ENCODE results near the gene MAD2L1BP.
"Not testable (repeated sequence)": the region's sequence is repeated elsewhere in the genome, so short reads cannot be mapped to it uniquely, and the experiment has no call there.

Gene MAD2L1BP

DNA sequence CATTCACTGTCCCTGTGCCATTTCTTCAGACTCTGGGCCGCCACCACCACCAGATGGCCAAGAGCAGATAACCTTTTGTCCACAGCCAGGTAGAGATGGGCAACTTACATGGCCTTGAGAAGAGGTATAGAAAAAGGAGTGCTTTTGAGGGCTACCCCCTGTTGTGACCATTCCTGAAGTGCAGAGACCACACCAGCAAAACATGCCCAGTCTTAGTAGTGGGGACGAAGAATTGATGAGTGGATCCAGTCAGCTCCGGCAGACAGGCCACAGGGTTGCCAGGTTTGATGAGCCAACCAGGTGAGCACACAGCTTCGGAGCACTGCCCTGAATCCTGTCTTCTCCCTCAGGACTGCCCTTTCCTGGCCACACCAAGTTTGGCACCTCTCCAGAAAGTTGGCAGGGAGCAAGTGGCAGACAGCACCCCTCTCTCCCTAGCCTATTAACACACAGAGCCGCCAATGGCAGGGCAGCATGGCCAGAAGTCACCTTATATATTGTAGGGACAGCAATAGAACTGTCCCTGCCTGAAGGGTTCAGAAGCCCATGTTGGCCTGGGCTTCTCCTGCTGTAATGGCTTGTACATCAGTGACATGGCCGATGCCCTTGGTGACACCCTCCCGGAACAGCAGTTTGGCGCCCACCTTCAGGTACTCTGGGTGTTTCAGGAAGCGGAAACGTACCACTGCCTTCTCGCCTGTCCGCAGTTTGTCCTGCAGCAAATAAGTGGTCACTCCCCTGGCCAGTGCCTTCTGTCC is 14.4 kb upstream of the MAD2L1BP start:
- no peak overlapping the region for H3K4me3 Mint-ChIP-seq
- no peaks in the 10 kb centered on the region for H3K27me3 Mint-ChIP-seq
- H3K9me3 Mint-ChIP-seq: no peaks in the 10 kb centered on the region
- H3K36me3 Mint-ChIP-seq: peaks cover 31% of the 10 kb centered on the region
- ATAC-seq (ENCODE audit: low read depth): no peak
- DNase-seq (ENCODE audit: low spot score in 2 of 2): no peak
- H3K27ac Mint-ChIP-seq: peak overlapping the region; percentile 74
- peaks cover 8% of the 10 kb centered on the region for H3K4me1 Mint-ChIP-seq

DNA sequence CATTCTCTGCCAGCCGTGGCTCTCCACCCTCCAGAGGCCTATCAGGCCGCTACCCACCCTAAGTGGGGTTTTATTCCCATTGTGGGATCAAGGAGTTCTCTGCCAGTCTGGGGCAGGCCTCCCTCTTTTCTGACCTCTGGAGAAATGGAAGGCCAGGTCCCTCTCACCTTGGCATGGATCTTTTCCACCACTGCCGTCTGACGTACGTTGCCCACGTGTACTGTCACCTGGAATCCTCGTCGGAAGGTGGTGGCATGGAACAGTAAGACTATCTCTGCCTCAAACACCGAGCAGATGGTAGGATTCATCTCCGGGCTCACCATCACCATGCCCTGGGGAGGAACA is 13.8 kb upstream of the MAD2L1BP start:
- H3K36me3 Mint-ChIP-seq: peaks cover 33% of the 10 kb centered on the region
- H3K27ac Mint-ChIP-seq: no peak overlapping the region
- no peaks in the 10 kb centered on the region for H3K9me3 Mint-ChIP-seq
- no peak for DNase-seq (ENCODE audit: low spot score in 2 of 2)
- peaks cover 13% of the 10 kb centered on the region for H3K4me1 Mint-ChIP-seq
- H3K27me3 Mint-ChIP-seq: no peaks in the 10 kb centered on the region
- ATAC-seq (ENCODE audit: low read depth): no peak
- H3K4me3 Mint-ChIP-seq: no peak overlapping the region

DNA sequence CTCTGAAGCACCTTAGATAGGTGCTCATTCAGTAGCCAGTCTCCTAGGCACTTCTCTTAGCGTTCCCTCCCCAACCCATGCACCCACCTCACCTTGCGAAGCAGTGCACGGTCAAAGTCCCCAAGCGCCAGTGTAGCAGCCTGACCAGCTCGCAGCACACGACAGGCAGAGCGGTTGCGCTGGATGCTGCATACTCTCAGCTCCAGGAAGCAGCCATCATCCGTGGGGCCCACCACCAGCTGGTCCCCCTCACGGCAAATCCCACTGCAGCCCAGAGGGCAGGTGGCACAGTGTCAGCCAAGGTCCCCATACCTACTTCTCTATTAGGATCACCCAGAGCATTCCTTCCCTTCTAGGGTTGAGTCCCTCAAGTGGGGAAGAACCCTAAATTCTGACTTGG is 13.1 kb upstream of the MAD2L1BP start:
- ATAC-seq (ENCODE audit: low read depth): no peak
- no peaks in the 10 kb centered on the region for H3K9me3 Mint-ChIP-seq

DNA sequence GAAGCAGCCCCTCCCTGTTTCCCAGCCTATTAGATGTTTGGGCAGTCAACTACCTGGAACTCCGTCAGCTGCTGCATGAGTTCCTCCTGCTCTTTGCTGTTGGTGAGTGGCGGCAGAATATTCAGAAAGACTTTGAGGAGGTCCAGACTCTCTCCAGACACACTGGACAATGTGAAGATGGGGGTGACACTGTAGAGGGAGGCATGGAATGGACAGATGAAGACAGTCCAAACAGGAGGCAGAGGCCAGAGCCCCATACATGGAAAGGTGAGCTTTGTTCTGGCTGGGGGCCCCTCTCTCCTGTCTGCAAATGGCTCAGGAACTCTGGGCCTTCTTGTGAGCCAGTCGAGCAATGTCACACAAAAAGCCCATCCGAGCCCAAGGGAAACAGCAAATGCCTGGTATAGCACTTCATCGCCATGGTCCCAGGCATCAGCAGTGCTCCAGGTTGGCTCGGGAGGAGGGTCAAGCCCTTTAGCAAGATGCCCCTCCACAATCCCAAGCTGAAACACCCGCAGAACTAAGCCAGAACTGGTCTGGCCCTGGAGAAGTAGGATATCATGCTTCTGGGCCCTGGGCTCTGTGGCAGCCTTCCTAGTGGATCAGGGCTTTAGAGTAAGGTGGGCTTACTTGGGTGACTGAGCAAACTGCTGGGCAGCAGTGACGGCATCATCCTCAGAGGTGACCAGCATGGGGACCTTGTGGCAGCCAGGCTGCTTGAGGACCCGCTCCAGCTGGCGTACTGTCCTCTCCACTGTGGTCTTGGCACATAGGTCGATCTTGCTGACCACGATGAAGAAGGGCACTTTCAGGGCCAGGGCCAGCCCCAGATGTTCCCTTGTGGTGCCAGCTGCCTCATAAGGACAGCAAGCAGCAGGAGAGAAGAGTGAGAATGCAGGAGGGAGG is 11.5 kb upstream of the MAD2L1BP start:
- no peak for ATAC-seq (ENCODE audit: low read depth)
- H3K9me3 Mint-ChIP-seq: no peaks in the 10 kb centered on the region
- H3K36me3 Mint-ChIP-seq: peaks cover 33% of the 10 kb centered on the region
- H3K27me3 Mint-ChIP-seq: no peaks in the 10 kb centered on the region
- no peak overlapping the region for H3K4me3 Mint-ChIP-seq
- no peak for DNase-seq (ENCODE audit: low spot score in 2 of 2)
- no peak overlapping the region for H3K27ac Mint-ChIP-seq
- H3K4me1 Mint-ChIP-seq: peaks cover 27% of the 10 kb centered on the region

More for the DNA sequence above, 13.1 kb upstream of the MAD2L1BP start:
- Mint-ChIP-seq H3K4me1 (peaks cover 20% of the 10 kb centered on the region), H3K36me3 (peaks cover 33% of the 10 kb centered on the region), H3K27ac (peak overlapping the region; percentile 60), H3K27me3 (no peaks in the 10 kb centered on the region), H3K4me3 (no peak overlapping the region)
- DNase-seq (ENCODE audit: low spot score in 2 of 2): no peak

DNA sequence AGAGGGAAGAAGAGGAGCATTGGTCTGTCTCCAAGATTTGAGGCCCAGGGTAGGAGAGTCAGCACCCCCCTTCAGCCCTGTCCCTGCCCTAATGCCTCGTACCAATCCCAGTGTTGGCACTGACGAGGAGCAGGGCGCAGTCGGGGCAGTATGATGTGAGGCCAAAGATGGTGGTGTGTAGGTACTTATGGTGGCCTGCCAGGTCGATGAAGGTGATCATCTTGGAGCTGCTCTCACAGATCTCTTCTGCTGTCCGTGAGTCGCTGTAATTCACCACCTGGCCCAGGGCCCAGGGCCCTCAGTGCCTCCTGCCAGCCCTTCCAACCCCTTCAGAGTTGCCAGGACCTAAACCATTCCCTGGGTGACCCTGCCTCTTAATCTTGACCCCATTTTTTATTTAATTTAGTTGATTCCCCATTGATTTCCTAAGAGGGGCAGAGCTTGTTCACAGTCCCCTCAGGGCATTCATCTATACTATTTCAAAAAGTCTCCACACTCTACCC is 10.8 kb upstream of the MAD2L1BP start:
- H3K36me3 Mint-ChIP-seq: peaks cover 33% of the 10 kb centered on the region
- H3K27me3 Mint-ChIP-seq: no peaks in the 10 kb centered on the region
- ATAC-seq (ENCODE audit: low read depth) (no peak), DNase-seq (ENCODE audit: low spot score in 2 of 2) (no peak)
- no peak overlapping the region for H3K4me3 Mint-ChIP-seq
- peaks cover 29% of the 10 kb centered on the region for H3K4me1 Mint-ChIP-seq
- H3K9me3 Mint-ChIP-seq: no peaks in the 10 kb centered on the region
- H3K27ac Mint-ChIP-seq: no peak overlapping the region

DNA sequence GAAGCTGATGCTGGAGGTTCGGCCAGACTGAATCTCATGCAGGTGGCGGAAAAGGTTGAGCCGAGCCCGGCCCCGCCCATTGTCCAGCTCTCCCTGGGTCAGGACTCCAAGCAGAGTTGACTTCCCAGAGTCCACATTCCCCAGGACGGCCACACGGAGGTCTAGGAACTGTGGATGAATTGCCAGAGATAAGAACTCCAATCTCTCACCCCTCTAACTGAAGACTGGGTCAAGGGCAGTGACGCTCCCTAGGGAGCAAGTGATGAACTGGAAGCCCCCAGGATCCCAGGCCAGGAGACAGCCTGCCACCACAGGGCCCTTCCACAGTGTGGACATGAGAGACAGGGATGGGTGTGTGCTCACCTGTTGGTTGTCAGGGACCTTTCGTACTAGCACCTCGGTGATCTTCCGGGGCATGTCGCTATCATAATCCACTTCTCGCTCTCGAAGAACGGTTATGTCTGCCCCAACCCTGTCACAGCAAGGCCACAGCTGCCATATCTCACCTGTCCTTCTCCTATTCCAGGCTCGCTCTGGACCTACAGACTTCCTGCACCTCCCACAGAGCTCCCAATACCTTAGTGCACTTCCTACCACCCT is 10.1 kb upstream of the MAD2L1BP start:
- DNase-seq (ENCODE audit: low spot score in 2 of 2): no peak
- H3K36me3 Mint-ChIP-seq: peaks cover 32% of the 10 kb centered on the region
- no peaks in the 10 kb centered on the region for H3K27me3 Mint-ChIP-seq
- ATAC-seq (ENCODE audit: low read depth): no peak
- H3K27ac Mint-ChIP-seq: no peak overlapping the region
- H3K9me3 Mint-ChIP-seq: no peaks in the 10 kb centered on the region
- H3K4me1 Mint-ChIP-seq: peaks cover 33% of the 10 kb centered on the region
- H3K4me3 Mint-ChIP-seq: no peak overlapping the region

DNA sequence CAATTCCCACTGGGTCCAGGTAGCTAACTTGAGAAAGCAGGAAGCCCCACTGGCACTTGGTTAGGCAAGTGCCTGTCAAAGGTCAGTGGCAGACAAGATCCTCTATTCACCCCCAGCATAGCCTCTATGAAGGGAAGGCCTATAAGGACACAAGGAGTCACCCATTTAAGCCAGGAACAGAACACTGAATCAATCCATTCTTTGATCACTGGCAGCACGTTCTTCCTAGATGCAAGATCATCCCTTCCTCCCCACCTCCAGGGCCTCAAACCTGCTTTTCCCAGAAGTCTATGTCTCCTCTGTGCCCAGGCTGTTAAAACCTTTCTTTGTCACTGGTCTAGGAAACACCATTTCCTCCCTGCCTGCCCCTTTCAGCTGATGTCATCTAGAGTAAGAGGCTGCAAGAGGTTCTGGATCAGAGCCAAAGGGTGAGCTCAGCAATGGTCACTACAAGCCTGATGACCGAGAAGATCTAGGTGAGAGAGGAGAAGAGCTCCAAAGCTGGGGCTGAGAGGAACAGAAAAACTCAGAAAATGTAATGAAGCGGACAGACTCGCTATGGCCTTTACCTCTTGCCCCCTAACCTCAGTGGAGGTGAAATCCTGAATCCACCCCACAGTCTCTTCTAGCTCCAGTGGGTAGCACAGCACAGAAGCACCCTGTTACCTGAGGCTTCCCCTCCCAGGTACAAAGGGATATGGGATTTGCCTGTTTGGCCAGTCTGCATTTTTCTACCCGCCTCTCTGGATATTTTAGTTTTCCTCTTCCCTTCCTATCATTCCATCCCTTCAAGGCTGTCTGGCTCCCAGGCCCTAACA is 8.4 kb upstream of the MAD2L1BP start:
- H3K4me3 Mint-ChIP-seq: peak overlapping the region; percentile 18
- peaks cover 21% of the 10 kb centered on the region for H3K36me3 Mint-ChIP-seq
- DNase-seq (ENCODE audit: low spot score in 2 of 2) (no peak), ATAC-seq (ENCODE audit: low read depth) (no peak)
- H3K4me1 Mint-ChIP-seq: peaks cover 34% of the 10 kb centered on the region
- peak overlapping the region; percentile 79 for H3K27ac Mint-ChIP-seq
- H3K9me3 Mint-ChIP-seq: no peaks in the 10 kb centered on the region
- H3K27me3 Mint-ChIP-seq: no peaks in the 10 kb centered on the region

DNA sequence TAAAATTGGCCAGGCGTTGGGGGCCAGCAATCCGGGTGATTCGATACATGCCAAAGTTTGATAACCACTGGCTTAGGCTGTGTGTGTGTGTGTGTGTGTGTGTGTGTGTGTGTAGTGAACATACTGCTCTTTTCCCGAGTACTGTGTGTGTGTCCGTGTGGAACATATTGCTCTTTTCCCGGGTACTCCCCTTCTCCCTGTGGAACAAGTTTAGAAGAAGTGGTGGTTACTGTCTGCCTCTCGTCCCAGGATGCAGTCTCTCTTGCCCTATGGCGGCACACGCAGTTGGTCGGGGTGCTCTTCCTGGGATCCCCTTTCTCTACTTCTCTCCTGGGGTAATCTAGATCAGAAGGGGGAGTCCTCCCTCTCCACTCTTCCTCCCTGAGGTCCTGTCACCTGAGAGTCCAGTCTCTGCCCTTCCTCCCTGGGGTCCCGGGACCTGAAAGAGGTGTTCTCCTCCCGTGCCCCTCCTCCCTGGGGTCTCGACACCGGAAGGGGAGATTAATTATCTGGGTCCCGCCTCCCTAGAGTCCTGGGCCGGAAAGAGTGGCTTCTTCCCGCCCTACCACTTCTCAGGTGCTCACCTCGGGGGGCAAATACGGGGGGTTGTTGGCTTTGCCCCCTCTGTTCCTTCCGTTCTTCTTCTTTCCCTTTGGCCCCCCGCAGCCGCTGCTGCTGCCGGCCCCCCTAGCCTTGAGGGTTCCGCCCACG is 7.1 kb upstream of the MAD2L1BP start:
- peak overlapping the region; percentile 91 for H3K27ac Mint-ChIP-seq
- H3K27me3 Mint-ChIP-seq: no peaks in the 10 kb centered on the region
- ATAC-seq (ENCODE audit: low read depth) (no peak), DNase-seq (ENCODE audit: low spot score in 2 of 2) (peak in 1 of 2 donors; percentile 51)
- peak overlapping the region; percentile 96 for H3K4me3 Mint-ChIP-seq
- no peaks in the 10 kb centered on the region for H3K9me3 Mint-ChIP-seq
- peaks cover 34% of the 10 kb centered on the region for H3K4me1 Mint-ChIP-seq
- peaks cover 12% of the 10 kb centered on the region for H3K36me3 Mint-ChIP-seq

DNA sequence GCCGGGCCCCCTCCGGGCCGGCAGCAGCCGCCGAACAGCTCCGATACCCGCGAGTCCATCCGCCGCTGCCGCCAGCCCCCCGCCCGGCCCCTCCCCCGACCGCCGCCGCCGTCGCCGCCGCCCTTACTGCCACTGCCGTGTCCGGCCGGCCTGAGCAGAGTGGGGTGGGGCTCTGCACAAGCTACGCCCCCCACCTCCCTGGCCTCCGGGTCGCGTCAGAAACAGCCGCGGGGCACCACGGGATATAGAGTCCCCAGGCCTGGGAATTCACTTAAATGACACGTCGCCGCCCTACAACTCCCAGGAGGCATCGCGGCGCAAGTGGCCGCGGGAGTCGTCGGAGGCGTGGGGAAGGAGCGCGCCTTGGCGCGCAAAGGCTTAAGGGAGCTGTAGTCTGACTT is 6.5 kb upstream of the MAD2L1BP start, which contains the start of gene GTPBP2:
TSS of gene GTPBP2 (minus strand) at position 161 of the 401 bp plus-strand sequence. CDS start at position 59, 102 bp downstream.
- peaks cover 10% of the 10 kb centered on the region for H3K36me3 Mint-ChIP-seq
- peak within 1 kb of the TSS; percentile 96 for H3K4me3 Mint-ChIP-seq

DNA sequence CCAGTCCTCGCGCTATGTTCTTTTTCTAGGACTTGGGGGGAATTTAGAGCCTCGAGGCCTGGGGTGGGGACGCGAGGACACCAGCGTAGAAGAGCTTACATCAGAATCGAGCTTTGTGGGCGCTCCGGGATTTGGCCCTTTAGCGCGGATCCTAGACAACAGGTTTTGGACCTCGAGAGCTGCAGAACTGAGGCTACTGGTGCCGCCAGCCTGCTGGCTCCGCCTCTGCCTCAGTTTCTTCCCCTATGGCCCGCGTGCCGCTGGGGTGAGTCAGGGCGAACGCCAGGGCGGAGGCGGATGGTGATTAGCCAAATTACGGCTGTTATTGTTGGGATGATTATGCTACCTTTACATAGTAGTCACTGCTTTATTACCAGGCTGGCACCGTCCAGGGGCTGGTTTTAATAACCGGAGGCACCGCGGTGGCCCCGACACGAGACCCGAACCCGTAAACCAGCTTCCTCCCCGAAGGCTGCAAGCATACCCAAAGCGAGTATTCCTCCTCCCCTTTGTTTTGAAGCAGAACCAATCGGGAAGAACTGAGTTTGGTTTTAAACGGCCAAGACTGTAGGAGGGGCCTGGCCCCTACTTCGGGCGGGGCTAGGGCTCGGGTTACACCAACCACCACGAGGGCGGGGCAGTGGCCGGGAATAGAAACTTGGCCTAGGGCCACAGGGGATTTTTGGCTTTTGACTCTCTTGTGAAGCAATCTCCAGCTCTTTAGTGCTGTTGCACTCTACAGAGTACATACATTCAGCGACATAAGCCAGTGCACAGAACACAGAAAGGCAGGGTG is 5.9 kb upstream of the MAD2L1BP start:
- peak overlapping the region; percentile 91 for H3K27ac Mint-ChIP-seq
- DNase-seq (ENCODE audit: low spot score in 2 of 2) (peak; percentile 77 to 90), ATAC-seq (ENCODE audit: low read depth) (peak; percentile 71)
- H3K36me3 Mint-ChIP-seq: peaks cover 7% of the 10 kb centered on the region
- H3K27me3 Mint-ChIP-seq: no peaks in the 10 kb centered on the region
- H3K4me1 Mint-ChIP-seq: peaks cover 36% of the 10 kb centered on the region
- H3K4me3 Mint-ChIP-seq: peak overlapping the region; percentile 96
- H3K9me3 Mint-ChIP-seq: no peaks in the 10 kb centered on the region

More for the DNA sequence above, 6.5 kb upstream of the MAD2L1BP start, which contains the start of gene GTPBP2:
- DNase-seq (ENCODE audit: low spot score in 2 of 2): peak; percentile 87 to 92
- no peaks in the 10 kb centered on the region for H3K27me3 Mint-ChIP-seq
- peaks cover 36% of the 10 kb centered on the region for H3K4me1 Mint-ChIP-seq
- ATAC-seq (ENCODE audit: low read depth): peak; percentile 80
- peak within 1 kb of the TSS; percentile 91 for H3K27ac Mint-ChIP-seq
- H3K9me3 Mint-ChIP-seq: no peaks in the 10 kb centered on the region

DNA sequence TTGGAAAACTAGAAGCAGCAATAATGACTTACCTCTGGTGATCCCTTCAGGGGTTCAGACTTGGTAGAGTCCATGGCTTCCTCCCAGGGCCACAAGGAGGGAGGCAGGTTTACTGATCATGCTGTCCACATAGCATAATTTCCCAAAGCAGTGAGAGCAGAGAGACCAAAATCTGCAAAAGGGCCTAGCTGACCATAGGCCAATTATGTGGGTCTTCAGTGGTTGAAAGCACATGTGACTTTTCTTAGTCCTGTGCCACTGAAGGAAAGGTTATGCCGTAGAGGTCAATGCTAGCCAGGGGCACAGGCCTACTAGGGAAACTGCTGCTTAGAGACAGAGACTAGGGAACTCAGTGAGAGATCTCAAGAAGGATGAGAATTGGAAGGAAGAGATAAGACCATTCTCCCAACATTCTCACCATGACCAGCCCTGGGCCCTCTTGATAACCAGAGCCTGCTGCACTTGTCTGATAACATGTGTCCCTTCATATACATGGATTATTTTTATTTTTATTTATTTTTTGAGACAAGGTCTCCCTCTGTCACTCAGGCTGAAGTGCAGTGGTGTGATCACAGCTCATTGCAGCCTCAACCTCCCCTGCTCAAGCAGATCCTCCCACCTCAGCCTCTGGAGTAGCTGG is 4.5 kb upstream of the MAD2L1BP start:
- H3K36me3 Mint-ChIP-seq: peaks cover 5% of the 10 kb centered on the region
- peak overlapping the region; percentile 52 for H3K4me3 Mint-ChIP-seq
- H3K4me1 Mint-ChIP-seq: peaks cover 40% of the 10 kb centered on the region
- H3K9me3 Mint-ChIP-seq: no peaks in the 10 kb centered on the region
- DNase-seq (ENCODE audit: low spot score in 2 of 2): no peak
- no peak for ATAC-seq (ENCODE audit: low read depth)
- no peaks in the 10 kb centered on the region for H3K27me3 Mint-ChIP-seq
- peak overlapping the region; percentile 91 for H3K27ac Mint-ChIP-seq

DNA sequence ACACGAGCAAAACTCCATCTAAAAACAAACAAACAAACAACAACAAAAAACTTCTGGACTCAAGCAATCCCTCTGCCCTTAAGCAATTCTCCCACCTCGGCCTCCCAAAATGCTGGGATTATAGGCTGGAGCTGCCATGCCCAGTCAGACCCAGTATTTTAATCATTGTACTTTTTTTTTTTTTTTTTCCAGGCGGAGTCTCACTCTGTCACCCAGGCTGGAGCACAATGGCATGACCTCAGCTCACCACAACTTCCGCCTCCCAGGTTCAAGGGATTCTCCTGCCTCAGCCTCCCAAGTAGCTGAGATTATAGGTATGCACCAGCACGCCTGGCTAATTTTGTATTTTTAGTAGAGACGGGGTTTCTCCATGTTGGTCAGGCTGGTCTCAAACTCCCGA is 2.6 kb upstream of the MAD2L1BP start:
- ATAC-seq (ENCODE audit: low read depth); H3K4me3 Mint-ChIP-seq: not testable (repeated sequence)
- peaks cover 31% of the 10 kb centered on the region for H3K4me1 Mint-ChIP-seq

More for the DNA sequence above, 2.6 kb upstream of the MAD2L1BP start:
- not testable (repeated sequence) for H3K27ac Mint-ChIP-seq; H3K9me3 Mint-ChIP-seq; H3K36me3 Mint-ChIP-seq; H3K27me3 Mint-ChIP-seq; DNase-seq (ENCODE audit: low spot score in 2 of 2)
